SIG-M5 treated with dmso at 0.1 percent for 504 hours (cell line): ENCODE results near the gene OPTC.

Experiments
- DNase-seq: peaks from one replicate; lab custom pipeline; 2025; ENCODE audit not compliant: unreplicated experiment; lab: John Stamatoyannopoulos, UW

OPTC gene

DNA sequence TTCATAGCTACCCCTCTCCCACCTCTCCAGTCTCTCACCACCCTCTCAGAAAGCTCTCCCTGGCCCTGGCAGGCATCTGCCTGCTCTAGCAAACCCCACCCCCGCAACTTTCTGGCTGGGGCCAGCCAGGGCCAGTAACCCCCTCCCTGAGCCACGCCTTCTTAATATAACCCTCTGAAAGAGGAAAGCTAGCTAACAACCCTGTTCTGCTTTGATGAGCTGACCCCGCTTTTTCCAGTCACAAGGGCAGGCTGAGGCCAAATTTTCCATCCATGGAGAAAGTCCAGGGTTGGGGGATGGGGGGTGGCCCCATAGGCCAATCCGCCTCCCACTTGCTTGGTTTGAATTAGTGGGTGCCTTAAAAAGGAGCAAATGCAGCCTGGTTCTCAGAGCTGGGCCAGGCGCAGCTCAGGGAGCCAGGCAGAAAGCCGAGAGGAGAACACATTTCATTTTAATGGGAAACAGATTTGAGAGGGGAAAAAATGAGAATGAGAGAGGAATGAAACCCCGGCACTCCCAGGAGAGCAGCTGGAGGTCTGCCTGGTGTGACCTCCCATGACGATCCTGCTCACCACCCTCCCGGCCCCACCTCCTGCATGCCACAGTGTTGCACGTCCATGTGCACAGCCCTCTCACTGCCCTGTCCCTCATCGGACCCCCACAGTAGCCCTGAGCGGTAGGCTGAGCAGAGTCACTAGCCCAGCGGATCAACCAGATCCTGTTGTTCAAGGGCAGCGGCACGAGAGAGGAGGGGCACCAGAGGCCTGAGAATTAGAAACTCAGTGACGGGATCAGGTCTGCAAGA lies 62.3 kb downstream of the OPTC start:
- DNase-seq, result no peak

DNA sequence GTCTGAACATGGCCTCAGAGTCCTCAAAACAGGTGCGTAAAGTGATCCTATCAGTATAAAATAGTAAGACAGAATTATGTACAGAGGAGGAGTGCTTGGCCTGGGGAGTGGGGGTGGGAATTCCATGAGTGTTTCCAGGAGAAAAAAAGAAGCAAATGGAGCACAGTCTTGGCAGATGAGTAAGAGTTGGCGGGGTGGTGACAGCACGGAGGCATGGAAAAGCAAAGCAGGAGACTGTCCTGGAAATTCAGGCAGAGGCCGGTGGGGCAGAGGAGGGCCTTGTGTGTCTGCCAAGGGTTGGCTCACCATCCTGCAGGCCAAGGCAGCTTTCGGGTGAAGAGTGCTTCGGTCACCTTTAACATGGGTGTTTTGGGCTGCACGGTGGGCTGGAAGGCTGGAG lies 63.4 kb downstream of the OPTC start:
- no peak for DNase-seq

- DNase-seq, result peak; percentile 43
Measured at GRCh38 chr1:203558064-203558760, 64.3 kb downstream of the OPTC start.
